Activated effector memory CD4-positive, alpha-beta T cell treated with Interleukin-2 at 50 U/mL for 16 hours (primary cell): ENCODE data around the gene CALCA.

Source experiments
- DNase-seq: peaks from one replicate; pipeline ENCODE4 v3.0.0-alpha.2; 2020

Gene CALCA

DNA sequence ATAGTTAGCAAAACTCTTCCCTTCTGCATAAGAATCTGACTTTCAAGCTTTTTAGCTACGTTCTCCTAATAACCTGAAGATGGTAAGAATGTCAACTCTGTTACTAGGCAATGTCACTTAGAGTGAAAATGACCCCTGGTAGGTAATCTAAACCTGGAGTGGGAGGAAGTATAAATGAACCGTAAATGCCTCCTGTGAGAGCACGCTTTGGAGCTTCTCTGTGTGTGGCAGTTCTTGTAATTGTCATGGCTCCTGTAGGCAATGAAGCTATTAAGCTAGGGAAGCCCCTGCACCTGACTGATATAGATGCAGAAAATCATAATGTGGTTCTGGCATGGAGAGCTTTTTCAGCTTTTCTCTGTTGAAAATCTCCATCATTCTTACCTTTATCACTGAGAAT is 29.4 kb downstream of the CALCA start:
- DNase-seq = no peak

GRCh38 chr11:14938936-14939335 is 33.2 kb downstream of the CALCA start:
- DNase-seq = no peak

DNA sequence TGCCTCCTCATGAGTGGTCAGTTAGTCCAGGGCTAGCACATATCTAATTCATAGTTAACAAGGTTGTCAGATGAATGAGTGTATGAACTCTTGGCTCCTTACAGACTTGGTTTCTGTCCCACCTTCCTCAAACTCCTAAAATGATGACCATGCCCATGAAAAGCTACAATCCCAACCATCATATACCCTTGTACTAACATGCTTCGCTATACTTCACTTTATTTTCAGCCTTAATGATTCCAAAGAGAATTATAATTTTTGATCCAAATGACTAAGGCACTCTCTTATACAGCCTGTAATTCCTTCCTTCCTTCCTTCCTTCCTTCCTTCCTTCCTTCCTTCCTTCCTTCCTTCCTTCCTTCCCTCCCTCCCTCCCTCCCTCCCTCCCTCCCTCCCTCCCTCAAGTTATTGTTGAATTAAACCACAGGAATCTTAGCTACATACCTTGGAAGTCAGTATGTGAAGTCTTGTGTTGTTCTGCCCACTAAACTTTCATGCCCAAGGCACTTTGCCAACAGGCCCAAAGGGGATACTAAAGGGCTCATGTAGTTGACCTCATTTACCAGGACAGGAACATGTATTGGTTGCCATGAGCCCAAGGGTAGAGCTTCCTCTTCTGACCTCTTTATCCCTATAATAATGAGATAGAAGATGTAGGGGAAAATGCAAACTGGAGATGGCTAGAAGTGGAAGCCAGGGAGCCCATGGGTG is 37.4 kb downstream of the CALCA start:
- DNase-seq = no peak

DNA sequence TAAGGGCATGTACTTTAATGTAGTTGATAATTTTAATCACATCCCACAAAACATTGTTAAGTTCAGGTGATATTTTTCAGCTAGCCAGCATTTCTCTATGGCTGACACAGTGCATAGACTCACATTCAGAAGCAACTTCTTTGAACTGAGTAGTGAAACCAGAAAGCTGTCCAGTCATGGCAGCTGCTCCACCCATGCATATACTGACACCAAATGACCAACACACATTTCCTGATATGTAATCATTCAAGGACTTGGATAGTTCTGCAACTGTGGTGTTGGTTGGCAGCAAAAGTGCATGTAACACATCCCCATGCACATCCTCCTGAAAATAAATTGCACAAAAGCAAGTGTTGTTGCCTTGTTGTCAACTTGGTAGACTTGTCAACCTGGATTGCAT is 39.7 kb downstream of the CALCA start:
- no peak for DNase-seq

DNA sequence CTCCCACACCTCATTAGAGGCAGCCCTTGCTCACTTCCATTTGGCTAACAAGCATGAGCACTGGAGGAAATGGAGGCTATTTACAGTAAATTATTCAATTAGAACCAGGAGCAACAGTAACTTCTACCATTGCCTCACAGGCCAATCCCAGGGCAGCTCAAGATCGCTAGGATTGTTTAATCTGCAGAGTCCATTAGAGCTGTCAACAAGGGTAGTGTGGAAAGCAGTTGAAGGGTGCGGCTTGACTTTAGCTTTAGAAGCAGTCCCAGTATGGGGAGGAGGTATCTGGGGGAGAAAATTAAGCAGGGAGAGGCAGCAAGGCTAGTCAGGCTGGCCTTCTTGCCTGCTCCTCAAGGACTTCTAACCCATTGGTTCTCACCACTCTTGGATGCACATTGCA is 41.8 kb downstream of the CALCA start:
- DNase-seq = no peak

- no peak for DNase-seq
Observed at GRCh38 chr11:14927146-14927545, 45.0 kb downstream of the CALCA start.

- DNase-seq = no peak
Observed at GRCh38 chr11:14924318-14924717, 47.8 kb downstream of the CALCA start.
